GM03348 (cell line): ENCODE data around the gene DCDC1.

ENCODE experiments used
- DNase-seq: peaks from one replicate; pipeline ENCODE4 v3.0.0; 2012; ENCODE audit warnings: low spot score

DCDC1 gene

GRCh38 chr11:30852645-30853044, 516.9 kb downstream of the DCDC1 start:
- DNase-seq, result no peak

- DNase-seq, result no peak
Measured at GRCh38 chr11:30852091-30852490, 517.4 kb downstream of the DCDC1 start.

GRCh38 chr11:30837252-30837651, 532.3 kb downstream of the DCDC1 start:
- no peak for DNase-seq

GRCh38 chr11:30832831-30833230, 536.7 kb downstream of the DCDC1 start:
- DNase-seq, result no peak

- no peak for DNase-seq
Measured at GRCh38 chr11:30830681-30831080, 538.9 kb downstream of the DCDC1 start.

- DNase-seq, result no peak
Measured at GRCh38 chr11:30826911-30827310, 542.6 kb downstream of the DCDC1 start.

- DNase-seq, result no peak
Measured at GRCh38 chr11:30825723-30826122, 543.8 kb downstream of the DCDC1 start.

- DNase-seq, result no peak
Measured at GRCh38 chr11:30823119-30823518, 546.4 kb downstream of the DCDC1 start.

- no peak for DNase-seq
Measured at GRCh38 chr11:30821438-30821965, 548.0 kb downstream of the DCDC1 start.

GRCh38 chr11:30818721-30819120, 550.8 kb downstream of the DCDC1 start:
- no peak for DNase-seq

GRCh38 chr11:30816959-30817880, 552.3 kb downstream of the DCDC1 start:
- DNase-seq, result no peak

GRCh38 chr11:30815619-30816018, 553.9 kb downstream of the DCDC1 start:
- DNase-seq, result no peak

- DNase-seq, result no peak
Measured at GRCh38 chr11:30814737-30815136, 554.8 kb downstream of the DCDC1 start.
